ENCODE measurements around the gene SCAMP3. TPM values are rescaled to one million over a fixed set of nuclear protein-coding genes. Genes with fewer than 3 reads are reported as not detected.

The SCAMP3 gene
- total and polyA plus RNA-seq, 2 experiments from 2014 or later = 67.3 to 172 TPM

- DNase-seq (ENCODE audit: low read depth in 1 of 2, low spot score in 1 of 2) = no peak
- H3K4me1 ChIP-seq (ENCODE audit: low read depth) = peaks cover 20% of the 10 kb centered on the region
- H3K27ac ChIP-seq = no peak overlapping the region
- H3K4me3 ChIP-seq = no peak overlapping the region
- no peaks in the 10 kb centered on the region for H3K27me3 ChIP-seq
- no peaks in the 10 kb centered on the region for H3K9me3 ChIP-seq (ENCODE audit: low read depth)
- no peaks in the 10 kb centered on the region for H3K36me3 ChIP-seq
- TF ChIP-seq CTCF (IDR thresholded peaks at IDR 0.05; ENCODE audit: low read depth, low read length) = no peak
Measured at GRCh38 chr1:155210314-155211104, 51.7 kb downstream of the SCAMP3 start.

GRCh38 chr1:155209312-155209721 lies 52.8 kb downstream of the SCAMP3 start:
- no peak for DNase-seq (ENCODE audit: low read depth in 1 of 2, low spot score in 1 of 2)
- Histone ChIP-seq H3K9me3 (ENCODE audit: low read depth) (no peaks in the 10 kb centered on the region), H3K27ac (peak overlapping the region; percentile 97), H3K4me3 (peak overlapping the region; percentile 79), H3K4me1 (ENCODE audit: low read depth) (peaks cover 20% of the 10 kb centered on the region), H3K36me3 (no peaks in the 10 kb centered on the region), H3K27me3 (no peaks in the 10 kb centered on the region)
- no peak for TF ChIP-seq CTCF (IDR thresholded peaks at IDR 0.05; ENCODE audit: low read depth, low read length)

GRCh38 chr1:155208541-155209311 lies 53.4 kb downstream of the SCAMP3 start, which contains the start of gene MTX1:
MTX1 (plus strand) TSS chr1:155208695; CDS start chr1:155208805, 110 bp downstream.
- H3K9me3 ChIP-seq (ENCODE audit: low read depth) = no peaks in the 10 kb centered on the region
- no peaks in the 10 kb centered on the region for H3K36me3 ChIP-seq
- H3K4me1 ChIP-seq (ENCODE audit: low read depth) = peaks cover 20% of the 10 kb centered on the region
- peak within 1 kb of the TSS; percentile 79 for H3K4me3 ChIP-seq
- no peak for TF ChIP-seq CTCF (IDR thresholded peaks at IDR 0.05; ENCODE audit: low read depth, low read length)
- H3K27me3 ChIP-seq = no peaks in the 10 kb centered on the region
- DNase-seq (ENCODE audit: low read depth in 1 of 2, low spot score in 1 of 2) = peak; percentile 92 to 93
- peak within 1 kb of the TSS; percentile 97 for H3K27ac ChIP-seq

GRCh38 chr1:155207806-155208540 lies 54.2 kb downstream of the SCAMP3 start, which contains the start of gene THBS3:
THBS3 (minus strand) TSS chr1:155207897; CDS start chr1:155207876, 21 bp downstream.
- H3K36me3 ChIP-seq = no peaks in the 10 kb centered on the region
- no peaks in the 10 kb centered on the region for H3K27me3 ChIP-seq
- peaks cover 20% of the 10 kb centered on the region for H3K4me1 ChIP-seq (ENCODE audit: low read depth)
- TF ChIP-seq CTCF (IDR thresholded peaks at IDR 0.05; ENCODE audit: low read depth, low read length) = no peak
- no peaks in the 10 kb centered on the region for H3K9me3 ChIP-seq (ENCODE audit: low read depth)
- DNase-seq (ENCODE audit: low read depth in 1 of 2, low spot score in 1 of 2) = peak in 1 of 2 donors; percentile 50
- H3K27ac ChIP-seq = peak within 1 kb of the TSS; percentile 97
- peak within 1 kb of the TSS; percentile 79 for H3K4me3 ChIP-seq
